ENCODE results near the gene MFN1. TPM values are rescaled to one million over a fixed set of nuclear protein-coding genes. Genes with fewer than 3 reads are reported as not detected.

The MFN1 gene
- polyA plus RNA-seq, 1 donor, result 45.3 TPM

GRCh38 chr3:179430277-179430870, 82.9 kb downstream of the MFN1 start:
- no peak for DNase-seq (ENCODE audit: low read depth)

- DNase-seq (ENCODE audit: low read depth), result no peak
These were observed 84.5 kb downstream of the MFN1 start for GRCh38 chr3:179432021-179432420.

- no peak for DNase-seq (ENCODE audit: low read depth)
These were observed 84.9 kb downstream of the MFN1 start for GRCh38 chr3:179432451-179432850.

- no peak for DNase-seq (ENCODE audit: low read depth)
These were observed 89.0 kb downstream of the MFN1 start for GRCh38 chr3:179436517-179436916.

GRCh38 chr3:179438841-179439240, 91.3 kb downstream of the MFN1 start:
- DNase-seq (ENCODE audit: low read depth), result no peak

Other genes starting within 250 kb of the MFN1 start
- 22.8 TPM for gene PIK3CA, start 199.4 kb upstream of the MFN1 start, polyA plus RNA-seq (ENCODE audit: insufficient read length)
- gene KCNMB3, start 96.6 kb upstream of the MFN1 start, polyA plus RNA-seq (ENCODE audit: insufficient read length), result 4.7 TPM
- 37.8 TPM for gene ZNF639, start 24.7 kb upstream of the MFN1 start, polyA plus RNA-seq (ENCODE audit: insufficient read length)
- gene GNB4, start 103.8 kb downstream of the MFN1 start, polyA plus RNA-seq (ENCODE audit: insufficient read length), result 28.3 TPM
- gene ACTL6A, start 215.2 kb downstream of the MFN1 start, polyA plus RNA-seq (ENCODE audit: insufficient read length), result 39.5 TPM